Astrocyte of the hippocampus (primary cell): ENCODE measurements around the gene WSB2.

Experiments used
- DNase-seq: peaks from one replicate; pipeline ENCODE4 v3.0.0; 2011; ENCODE audit warnings: low read depth, low spot score

Gene WSB2

DNA sequence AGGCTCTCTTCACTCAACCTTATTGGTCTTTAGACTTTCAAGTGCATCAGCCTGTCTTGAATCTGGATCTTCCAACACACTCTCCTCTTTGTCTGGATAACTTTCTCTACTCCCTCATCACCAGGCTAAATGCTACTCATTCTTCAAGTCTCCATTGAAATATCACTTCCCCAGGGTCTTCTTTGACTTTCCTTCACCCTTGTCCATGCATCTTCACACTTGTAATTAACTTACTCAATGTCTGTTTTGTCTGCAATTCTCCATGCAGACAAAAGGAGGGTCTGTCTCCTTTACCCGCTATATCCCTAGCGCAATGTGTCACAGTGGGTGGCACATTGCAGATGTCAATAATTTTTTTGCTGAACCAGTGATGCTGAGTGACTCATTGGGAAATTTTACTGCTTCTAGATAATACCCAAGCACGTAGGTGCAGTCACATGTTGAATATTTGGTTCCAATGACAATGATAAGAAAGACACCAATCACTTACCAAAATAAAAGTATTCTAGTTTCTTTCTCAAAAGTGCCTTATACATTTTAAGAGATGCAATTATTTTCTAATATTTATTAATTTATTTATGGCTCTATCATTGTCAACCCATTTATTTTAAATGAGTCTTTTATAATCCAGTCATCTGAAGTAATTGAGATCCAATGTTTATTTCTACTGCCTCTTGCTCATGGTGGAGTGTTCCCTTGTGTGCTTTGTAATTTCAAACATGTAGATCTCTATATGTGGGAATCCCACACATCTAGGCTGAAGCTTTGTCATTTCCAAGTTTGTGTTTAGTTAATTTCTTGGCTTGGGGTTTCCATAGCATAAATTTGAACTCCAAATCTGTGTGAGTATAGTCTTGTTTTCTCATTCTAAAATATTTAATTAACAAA lies 66.2 kb downstream of the WSB2 start:
- DNase-seq, result no peak

DNA sequence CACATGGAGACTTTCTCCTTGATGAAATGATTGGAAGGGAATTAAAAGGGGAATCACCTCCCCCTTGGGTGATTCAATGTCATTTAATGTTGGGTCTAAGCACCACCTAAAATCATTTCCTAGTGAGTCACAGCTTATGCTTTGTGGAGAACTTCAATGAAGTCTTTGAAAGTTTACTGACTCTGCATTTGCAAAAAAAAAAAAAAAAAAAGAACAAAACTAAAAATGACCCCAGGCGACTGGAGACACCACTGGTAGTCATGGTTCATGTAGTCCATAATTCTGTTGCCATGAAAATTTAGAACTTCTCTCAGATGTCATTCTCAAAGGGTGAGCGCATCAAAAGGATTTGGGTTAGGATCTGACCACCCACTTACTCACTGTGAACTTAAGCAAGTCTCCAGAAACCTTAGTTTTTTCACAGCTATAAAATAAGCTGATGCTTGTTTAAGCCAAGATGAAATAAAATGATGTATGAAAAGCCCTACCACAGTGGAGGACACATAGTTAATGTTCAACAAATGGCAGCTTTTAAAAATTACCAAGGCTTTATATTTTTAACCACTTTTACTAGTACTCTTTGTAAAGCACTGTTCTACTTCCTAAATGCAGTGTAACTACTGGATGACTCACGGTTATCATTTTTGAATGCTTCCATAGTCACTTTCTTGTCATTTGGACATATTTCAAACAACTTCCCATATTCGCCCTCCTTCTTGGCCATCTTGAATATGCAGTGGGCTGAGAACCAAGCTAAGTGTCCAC lies 74.1 kb downstream of the WSB2 start:
- DNase-seq, result peak; percentile 67

DNA sequence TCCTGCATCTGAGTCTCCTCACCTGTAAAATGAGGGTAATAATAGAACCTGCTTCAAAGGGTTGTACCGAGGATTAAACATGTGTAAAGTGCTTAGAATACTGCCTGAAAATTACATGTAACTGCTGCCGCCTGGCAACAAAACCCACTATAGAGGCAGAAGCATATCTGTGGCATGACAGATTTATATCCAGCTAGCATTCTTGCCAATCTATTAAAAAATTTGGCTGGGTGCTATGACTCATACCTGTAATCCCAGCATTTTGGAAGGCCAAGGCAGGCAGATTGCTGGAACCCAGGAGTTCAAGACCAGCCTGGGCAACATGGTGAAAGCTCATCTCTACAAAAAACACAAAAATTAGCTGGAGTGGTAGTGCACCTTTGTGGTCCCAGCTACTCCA lies 75.8 kb downstream of the WSB2 start:
- DNase-seq, result no peak
